Ascending aorta (tissue), 2 donors: ENCODE results near the gene DBH. TPM values are rescaled to one million over a fixed set of nuclear protein-coding genes. Genes with fewer than 3 reads are reported as not detected.

Source experiments
- DNase-seq, 2 donors: peaks; one replicate each; pipeline ENCODE4 v3.0.0-alpha.2; 2019; ENCODE audit warnings: low spot score in 2 of 2
- H3K27ac ChIP-seq, 2 donors: fragments of 200-600 bp; sonication (generic); one replicate each; pipeline ENCODE4 v1.5.1; 2016 to 2017; ENCODE audit warnings: mild to moderate bottlenecking in 1 of 2
- H3K27me3 ChIP-seq: fragments of 200-600 bp; sonication (generic); one replicate; pipeline ENCODE4 v1.5.1; 2017
- H3K36me3 ChIP-seq, 2 donors: fragments of 200-600 bp; sonication (generic); one replicate each; pipeline ENCODE4 v1.5.1; 2016
- H3K4me1 ChIP-seq, 2 donors: fragments of 200-600 bp; sonication (generic); one replicate each; pipeline ENCODE4 v1.5.1; 2016 to 2017; ENCODE audit warnings: mild to moderate bottlenecking in 1 of 2
- H3K4me3 ChIP-seq, 2 donors: fragments of 200-600 bp; sonication (generic); one replicate each; pipeline ENCODE4 v1.5.1; 2016 to 2017; ENCODE audit warnings: mild to moderate bottlenecking in 1 of 2
- H3K9me3 ChIP-seq, 2 donors: fragments of 200-600 bp; sonication (generic); one replicate each; pipeline ENCODE4 v1.5.1; 2016
- CTCF ChIP-seq, 3 experiments: fragments of 200-600 bp in 2 of 3; fragments of 450-650 bp in 1 of 3; sonication (generic) in 2 of 3; IDR thresholded peaks; one replicate each; pipeline ENCODE4 v1.5.1; 2016 to 2019; ENCODE audit warnings: antibody characterized with exemption in 3 of 3, mild to moderate bottlenecking in 1 of 3, moderate library complexity in 1 of 3
- intact Hi-C: fragments of 100-400 bp; cut with DNase I; formaldehyde crosslinking; loops from one replicate; pipeline ENCODE4 v1.15.1; 2023
- total RNA-seq: library from RNA; depleted of rRNA; stranded (reverse); fragments of >200 nt; gene quantifications from one replicate; pipeline ENCODE4 v1.1.0, GENCODE V29; 2016

Gene DBH
- total RNA-seq, 1 donor from 2014 or later = not detected

DNA sequence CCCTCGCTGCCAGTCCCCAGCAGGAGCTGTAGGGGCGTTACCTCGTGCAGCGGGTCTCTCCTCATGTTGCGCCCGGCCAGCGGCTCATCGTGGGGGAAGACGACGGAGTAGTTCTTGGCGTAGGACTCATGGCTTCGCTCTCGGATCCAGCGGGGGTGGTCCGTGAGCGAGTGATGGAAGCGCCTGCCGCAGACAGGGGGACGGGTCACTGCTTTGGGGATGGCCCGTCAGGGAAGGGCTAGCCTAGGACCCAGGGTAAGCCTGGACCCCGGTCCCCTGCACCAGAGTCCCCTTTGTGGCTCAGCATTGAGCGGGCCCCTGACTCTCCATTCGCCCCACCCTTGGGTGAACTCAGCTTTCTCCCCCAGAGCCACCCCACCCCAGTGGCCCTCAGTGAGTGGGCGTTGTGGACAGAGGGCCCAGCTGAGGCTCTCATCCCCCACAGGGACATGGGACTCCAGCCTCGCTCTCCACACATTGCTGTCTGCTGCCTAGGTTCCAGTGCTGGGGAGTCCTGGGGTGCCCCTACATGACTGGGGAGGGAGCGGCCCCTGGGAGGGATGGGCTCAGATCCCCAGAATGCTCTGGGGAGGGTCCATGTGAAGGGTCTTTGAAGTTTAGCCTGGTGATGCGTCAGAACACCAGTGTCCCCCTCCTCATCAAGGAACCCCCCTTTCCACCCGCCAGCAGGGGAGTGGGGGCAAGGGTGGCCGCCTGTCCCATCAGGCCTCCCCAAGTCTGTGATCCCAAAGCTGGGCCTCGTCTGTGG is 72.3 kb downstream of the DBH start:
- Histone ChIP-seq H3K4me3 (no peak overlapping the region), H3K27me3 (no peaks in the 10 kb centered on the region), H3K4me1 (no peaks in the 10 kb centered on the region), H3K36me3 (no peaks in the 10 kb centered on the region), H3K9me3 (no peaks in the 10 kb centered on the region), H3K27ac (no peak overlapping the region)
- intact Hi-C loops = no loop called here
- no peak for DNase-seq
- TF ChIP-seq CTCF (IDR thresholded peaks at IDR 0.05) = no peak

Other genes with a start within 250 kb of the DBH start
- gene REXO4, start 218.4 kb upstream of the DBH start, total RNA-seq = 29.4 TPM
- gene ADAMTS13, start 214.0 kb upstream of the DBH start, total RNA-seq = 3.5 TPM
- 24.8 TPM for gene CACFD1, start 176.4 kb upstream of the DBH start, total RNA-seq
- 8.7 TPM for gene SLC2A6, start 157.3 kb upstream of the DBH start, total RNA-seq
- gene MYMK, start 111.4 kb upstream of the DBH start, total RNA-seq = not detected
- gene ADAMTSL2, start 101.7 kb upstream of the DBH start, total RNA-seq = 3.4 TPM
- gene FAM163B, start 27.0 kb upstream of the DBH start, total RNA-seq = not detected
- 1.3 TPM for gene SARDH, start 102.0 kb downstream of the DBH start, total RNA-seq